ENCODE results near the gene CNTNAP5. TPM values are rescaled to one million over a fixed set of nuclear protein-coding genes. Genes with fewer than 3 reads are reported as not detected.

The CNTNAP5 gene
- total and polyA plus RNA-seq, 2 donors (not counting 3 experiments of a cell fraction or from before 2014, with no cell fraction given) = not detected

GRCh38 chr2:124171472-124172063 is 146.5 kb downstream of the CNTNAP5 start:
- H3K27ac ChIP-seq (ENCODE audit: insufficient read depth, low read depth, low read length) = no peak overlapping the region
- POLR2A ChIA-PET = no interaction called here
- CTCF ChIA-PET = no interaction called here
- no peak overlapping the region for H2AFZ ChIP-seq (ENCODE audit: low read depth, low read length)
- no peaks in the 10 kb centered on the region for H3K9me1 ChIP-seq (replicated peaks; ENCODE audit: control insufficient read depth, extremely low read depth, insufficient read depth, low read length)
- no peak overlapping the region for H3K4me2 ChIP-seq (ENCODE audit: insufficient read depth, low read length)
- no peaks in the 10 kb centered on the region for H3K4me1 ChIP-seq (ENCODE audit: control insufficient read depth, extremely low read depth, insufficient read depth, low read length)
- H4K20me1 ChIP-seq (replicated peaks; ENCODE audit: control insufficient read depth, extremely low read depth, insufficient read depth, low read length) = no peaks in the 10 kb centered on the region
- intact Hi-C loops (cut with micrococcal nuclease) = no loop called here
- dilution Hi-C loops (cut with MboI; ENCODE audit: extremely low pct_ligation_motif_present, low sequenced_read_pairs) = no loop called here
- peaks cover 6% of the 10 kb centered on the region for H3K9me3 ChIP-seq (replicated peaks; ENCODE audit: control insufficient read depth, insufficient read depth, low read length)
- H3K9ac ChIP-seq (replicated peaks; ENCODE audit: extremely low read depth, insufficient read depth, low read length) = no peak overlapping the region
- no peaks in the 10 kb centered on the region for H3K36me3 ChIP-seq (ENCODE audit: control insufficient read depth in 2 of 2, extremely low read depth in 1 of 2, insufficient read depth in 2 of 2, low read length in 2 of 2)
- no peak overlapping the region for H3K4me3 ChIP-seq (replicated peaks in 1 of 3; ENCODE audit: insufficient read depth in 1 of 3, low read depth in 1 of 3, low read length in 3 of 3)
- TF ChIP-seq JUN (IDR thresholded peaks at IDR 0.05; ENCODE audit: borderline replicate concordance, insufficient read depth, insufficient read length, low read depth) (no peak), POLR2A (IDR thresholded peaks at IDR 0.05; ENCODE audit: low read depth, low read length) (no peak), EZH2 (IDR thresholded peaks at IDR 0.05; ENCODE audit: borderline replicate concordance, low read depth, low read length, severe bottlenecking) (no peak), GATA2 (IDR thresholded peaks at IDR 0.05; ENCODE audit: insufficient read depth, insufficient read length, low read depth, low read length) (no peak), CTCF (IDR thresholded peaks at IDR 0.05; ENCODE audit: extremely low read depth in 1 of 2, insufficient read depth in 1 of 2, low read depth in 1 of 2, low read length in 2 of 2) (no peak)
- DNase-seq (ENCODE audit: low read depth, low spot score) = no peak
- H3K27me3 ChIP-seq (ENCODE audit: control insufficient read depth in 2 of 2, insufficient read depth in 2 of 2, low read length in 2 of 2) = no peaks in the 10 kb centered on the region
- no peak for FAIRE-seq
- BruUV-seq (replicated peaks) = no TSS peak
- H3K79me2 ChIP-seq (ENCODE audit: control insufficient read depth, insufficient read depth, low read length) = no peaks in the 10 kb centered on the region

DNA sequence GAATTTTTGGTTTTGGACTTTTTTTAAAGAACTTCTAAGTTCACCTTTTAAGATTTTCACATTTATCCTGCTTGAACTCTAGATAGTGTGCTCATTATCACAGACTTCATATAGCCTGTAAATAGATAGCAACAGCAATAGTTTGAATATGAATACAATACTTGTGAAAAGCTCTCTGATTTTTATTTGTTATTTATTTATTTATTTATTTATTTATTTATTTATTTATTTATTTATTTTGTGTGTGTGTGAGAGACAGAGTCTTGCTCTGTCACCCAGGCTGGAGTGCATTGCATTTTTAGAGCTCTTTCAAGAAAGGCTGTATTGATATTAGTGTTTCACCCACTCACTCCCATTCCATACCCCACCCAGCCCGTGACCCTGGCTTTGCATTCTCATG is 153.6 kb downstream of the CNTNAP5 start:
- Histone ChIP-seq H4K20me1 (replicated peaks; ENCODE audit: control insufficient read depth, extremely low read depth, insufficient read depth, low read length) (no peaks in the 10 kb centered on the region), H3K9me1 (replicated peaks; ENCODE audit: control insufficient read depth, extremely low read depth, insufficient read depth, low read length) (no peaks in the 10 kb centered on the region), H3K27ac (ENCODE audit: insufficient read depth, low read depth, low read length) (no peak overlapping the region), H3K79me2 (ENCODE audit: control insufficient read depth, insufficient read depth, low read length) (no peaks in the 10 kb centered on the region), H3K9ac (replicated peaks; ENCODE audit: extremely low read depth, insufficient read depth, low read length) (no peak overlapping the region), H3K4me1 (ENCODE audit: control insufficient read depth, extremely low read depth, insufficient read depth, low read length) (no peaks in the 10 kb centered on the region), H3K36me3 (ENCODE audit: control insufficient read depth in 2 of 2, extremely low read depth in 1 of 2, insufficient read depth in 2 of 2, low read length in 2 of 2) (no peaks in the 10 kb centered on the region), H3K4me2 (ENCODE audit: insufficient read depth, low read length) (no peak overlapping the region), H3K4me3 (replicated peaks in 1 of 3; ENCODE audit: insufficient read depth in 1 of 3, low read depth in 1 of 3, low read length in 3 of 3) (no peak overlapping the region), H2AFZ (ENCODE audit: low read depth, low read length) (no peak overlapping the region), H3K9me3 (replicated peaks; ENCODE audit: control insufficient read depth, insufficient read depth, low read length) (no peaks in the 10 kb centered on the region), H3K27me3 (ENCODE audit: control insufficient read depth in 2 of 2, insufficient read depth in 2 of 2, low read length in 2 of 2) (no peaks in the 10 kb centered on the region)
- ChIA-PET CTCF (no interaction called here), POLR2A (no interaction called here)
- FAIRE-seq (no peak), DNase-seq (ENCODE audit: low read depth, low spot score) (no peak)
- no TSS peak for BruUV-seq (replicated peaks)
- no peak for TF ChIP-seq FOS (IDR thresholded peaks at IDR 0.05; ENCODE audit: borderline replicate concordance, insufficient read depth, low read length)
- dilution Hi-C loops (cut with MboI; ENCODE audit: extremely low pct_ligation_motif_present, low sequenced_read_pairs) = no loop called here
- intact Hi-C loops (cut with micrococcal nuclease) = no loop called here

Data from endothelial cell of umbilical vein (primary cell).